K562 (cell line): ENCODE data around the gene GPR179. TPM values are rescaled to one million over a fixed set of nuclear protein-coding genes. Genes with fewer than 3 reads are reported as not detected.

ENCODE experiments used
- ATAC-seq: fragments of 200-7000 bp; cut with Tn5 transposase; 3 replicates; pipeline ENCODE4 v1.9.1; 2020; ENCODE audit warnings: moderate library complexity
- BruUV-seq: library from RNA; stranded (reverse); fragments of 400-500 nt; replicated peaks from 2 replicates; lab custom pipeline; 2021; lab: Mats Ljungman, UMichigan
- CTCF ChIA-PET: fragments of 300-600 bp; formaldehyde crosslinking; extraction: SDS; loops from one replicate; lab custom pipeline; 2021; ENCODE audit warnings: low intra/inter-chr PET ratio; lab: Yijun Ruan, JAX
- POLR2A ChIA-PET: fragments of 300-600, 350-650 bp; sonication (Branson Sonifier 250); formaldehyde crosslinking; extraction: SDS; loops from one replicate; lab custom pipeline; 2021; ENCODE audit warnings: antibody characterized with exemption, inconsistent platforms; lab: Yijun Ruan, JAX
- DNase-seq, 4 experiments: peaks; one replicate each; pipeline versions ENCODE4 v3.0.0 to v3.0.0-alpha.2; 2011 to 2018; ENCODE audit warnings: low spot score in 3 of 4, mixed read lengths in 3 of 4; ENCODE audit errors: extremely low read depth in 1 of 4
- FAIRE-seq: peaks from 2 replicates; lab custom pipeline; 2011; peaks lifted over from hg19 to GRCh38; lab: Jason Lieb, UNC
- H2AFZ ChIP-seq: 2 replicates; pipeline ENCODE4 v1.6.0; 2011; ENCODE audit warnings: low read depth, low read length, control low read depth, inconsistent platforms
- H3K27ac ChIP-seq: fragments of 200-600 bp; 3 replicates; pipeline ENCODE4 v1.8.0; 2011; ENCODE audit warnings: low read depth, mild to moderate bottlenecking, control low read depth, inconsistent platforms, low read length, moderate library complexity, mixed read lengths; ENCODE audit errors: extremely low read depth
- H3K27me3 ChIP-seq, 2 experiments: fragments of 300-600 bp in 1 of 2; 2 replicates in 1 of 2; 3 replicates in 1 of 2; pipeline versions ENCODE4 v1.6.0 to v1.8.0; 2011; ENCODE audit warnings: inconsistent platforms in 2 of 2, low read length in 2 of 2, mild to moderate bottlenecking in 1 of 2, mixed read lengths in 1 of 2, moderate library complexity in 1 of 2; ENCODE audit not compliant: control insufficient read depth in 2 of 2, insufficient read depth in 2 of 2
- H3K36me3 ChIP-seq: fragments of 300-600 bp; 3 replicates; pipeline ENCODE4 v1.8.0; 2011; ENCODE audit warnings: mild to moderate bottlenecking, low read length, inconsistent platforms; ENCODE audit not compliant: control insufficient read depth, insufficient read depth
- H3K4me1 ChIP-seq, 2 experiments: fragments of 200-600 bp in 1 of 2; replicated peaks in 1 of 2; 2 replicates in 1 of 2; 3 replicates in 1 of 2; pipeline versions ENCODE4 v1.5.1 to v1.8.0; 2011; ENCODE audit warnings: inconsistent platforms in 2 of 2, low read length in 2 of 2, mild to moderate bottlenecking in 1 of 2, mixed read lengths in 1 of 2, moderate library complexity in 1 of 2; ENCODE audit not compliant: control insufficient read depth in 2 of 2, insufficient read depth in 2 of 2
- H3K4me2 ChIP-seq: 2 replicates; pipeline ENCODE4 v1.6.1; 2011; ENCODE audit warnings: low read length, control low read depth, inconsistent platforms, mixed read lengths; ENCODE audit not compliant: insufficient read depth
- H3K4me3 ChIP-seq: fragments of 200-600 bp; sonication (generic), shearing (Covaris generic); 2 replicates; pipeline ENCODE4 v1.5.1; 2016; ENCODE audit warnings: control low read depth, inconsistent platforms
- H3K79me2 ChIP-seq: fragments of 200-600 bp; 3 replicates; pipeline ENCODE4 v1.8.0; 2011; ENCODE audit warnings: low read length, inconsistent platforms; ENCODE audit not compliant: control insufficient read depth, insufficient read depth
- H3K9ac ChIP-seq, 2 experiments: 2 replicates each; pipeline versions ENCODE4 v1.6.0 to v1.6.1; 2011; ENCODE audit warnings: low read depth in 2 of 2, low read length in 2 of 2, control low read depth in 1 of 2, inconsistent platforms in 1 of 2, mild to moderate bottlenecking in 1 of 2, mixed read lengths in 1 of 2; ENCODE audit not compliant: insufficient read depth in 1 of 2
- H3K9me1 ChIP-seq: one replicate; pipeline ENCODE4 v1.6.0; 2011; ENCODE audit warnings: inconsistent platforms, mild to moderate bottlenecking, low read length, moderate library complexity; ENCODE audit not compliant: control insufficient read depth, insufficient read depth
- H3K9me3 ChIP-seq: replicated peaks from 2 replicates; pipeline ENCODE4 v1.5.1; 2011; ENCODE audit warnings: low read depth, low read length, inconsistent platforms; ENCODE audit not compliant: control insufficient read depth, insufficient read depth
- H4K20me1 ChIP-seq: replicated peaks from 2 replicates; pipeline ENCODE4 v1.6.1; 2011; ENCODE audit warnings: low read length, inconsistent platforms, mixed read lengths; ENCODE audit not compliant: control insufficient read depth, insufficient read depth
- ELF2 ChIP-seq: fragments of 250-450 bp; sonication (Bioruptor Pico); IDR thresholded peaks from 2 replicates; pipeline ENCODE4 v1.5.0; 2021; ENCODE audit warnings: mild to moderate bottlenecking
- EZH2 ChIP-seq: IDR thresholded peaks from 2 replicates; pipeline ENCODE4 v1.6.1; 2012; ENCODE audit warnings: low read depth, mild to moderate bottlenecking, inconsistent platforms, low read length, borderline replicate concordance
- NBN ChIP-seq: fragments of 450-650 bp; IDR thresholded peaks from 2 replicates; pipeline ENCODE4 v1.6.1; 2016; ENCODE audit warnings: low read depth, mild to moderate bottlenecking
- NFIC ChIP-seq: fragments of 450-650 bp; IDR thresholded peaks from 2 replicates; pipeline ENCODE4 v1.6.1; 2017; ENCODE audit warnings: mild to moderate bottlenecking, inconsistent platforms
- NR1H2 ChIP-seq: sonication (generic); formaldehyde crosslinking; IDR thresholded peaks from 2 replicates; pipeline ENCODE4 v1.4.0; 2020; ENCODE audit warnings: mild to moderate bottlenecking, missing genetic modification reagents
- PCBP1 ChIP-seq: fragments of 200-400 bp; formaldehyde crosslinking; IDR thresholded peaks from 2 replicates; pipeline ENCODE4 v1.6.1; 2018; ENCODE audit warnings: mild to moderate bottlenecking, low read depth, low read length; ENCODE audit not compliant: poor library complexity, severe bottlenecking
- PTTG1 ChIP-seq: fragments of 450-650 bp; IDR thresholded peaks from 2 replicates; pipeline ENCODE4 v1.6.1; 2016; ENCODE audit warnings: low read depth, mild to moderate bottlenecking, missing genetic modification characterization, missing compliant biosample characterization
- PYGO2 ChIP-seq: fragments of 450-650 bp; IDR thresholded peaks from 2 replicates; pipeline ENCODE4 v1.6.1; 2016; ENCODE audit warnings: mild to moderate bottlenecking, missing genetic modification characterization, moderate library complexity, missing compliant biosample characterization
- SIN3A ChIP-seq, 2 experiments: fragments of 150-350 bp in 1 of 2; IDR thresholded peaks; 2 replicates each; pipeline ENCODE4 v1.6.1; 2011 to 2016; ENCODE audit warnings: borderline replicate concordance in 2 of 2, low read depth in 2 of 2, low read length in 2 of 2, mild to moderate bottlenecking in 2 of 2, moderate library complexity in 2 of 2; ENCODE audit not compliant: control insufficient read depth in 1 of 2
- SMARCC2 ChIP-seq: fragments of 450-650 bp; IDR thresholded peaks from 2 replicates; pipeline ENCODE4 v1.6.1; 2017; ENCODE audit warnings: antibody characterized with exemption, moderate library complexity, mild to moderate bottlenecking, low read depth
- SP2 ChIP-seq: IDR thresholded peaks from 2 replicates; pipeline ENCODE4 v1.6.1; 2011; ENCODE audit warnings: mild to moderate bottlenecking, low read depth, low read length, moderate library complexity; ENCODE audit not compliant: poor library complexity, severe bottlenecking; ENCODE audit errors: extremely low read depth
- STAG1 ChIP-seq: sonication (generic); formaldehyde crosslinking; IDR thresholded peaks from 2 replicates; pipeline ENCODE4 v1.5.0; 2020; ENCODE audit warnings: missing genetic modification reagents, borderline replicate concordance
- TCF3 ChIP-seq: sonication (generic); formaldehyde crosslinking; IDR thresholded peaks from 2 replicates; pipeline ENCODE4 v1.4.0; 2020; ENCODE audit warnings: mild to moderate bottlenecking, missing genetic modification reagents
- ZBTB7A ChIP-seq: IDR thresholded peaks from 2 replicates; pipeline ENCODE4 v1.6.1; 2011; ENCODE audit warnings: low read depth, mild to moderate bottlenecking, low read length, moderate library complexity, borderline replicate concordance; ENCODE audit not compliant: control insufficient read depth
- ZKSCAN3 ChIP-seq: fragments of 250-450 bp; sonication (Bioruptor Pico); IDR thresholded peaks from 2 replicates; pipeline ENCODE4 v1.4.0; 2020
- ZNF830 ChIP-seq: fragments of 250-450 bp; sonication (Bioruptor Pico); IDR thresholded peaks from 2 replicates; pipeline ENCODE4 v1.5.0; 2021; ENCODE audit warnings: mild to moderate bottlenecking
- WGBS: fragments of 100-300 bp; shearing (Covaris generic); methylation state at CpG from one replicate; pipeline ENCODE4 v1.1.6; 2016; ENCODE audit warnings: low coverage, mixed read lengths; ENCODE audit not compliant: insufficient coverage; ENCODE audit errors: missing lambda C conversion rate; 5-methylcytosine and 5-hydroxymethylcytosine counted together
- in situ Hi-C: fragments of 300-500 bp; cut with MboI; formaldehyde crosslinking; loops from 4 replicates; pipeline ENCODE4 v1.15.0; 2018; ENCODE audit warnings: inconsistent platforms, mixed read lengths
- intact Hi-C: fragments of 100-400 bp; cut with micrococcal nuclease; formaldehyde crosslinking; loops from 2 replicates; pipeline ENCODE4 v1.14.2; 2022
- polyA plus RNA-seq, 8 experiments: library from polyadenylated mRNA; depleted of rRNA in 4 of 8; stranded (reverse) in 5 of 8; unstranded in 3 of 8; fragments of >200 nt; fragmentation: Nextera tagmentation in 2 of 8; fragmentation: Illumina TruSeq in 1 of 8; extraction: Ambion mirVana in 2 of 8; extraction: Trizol in 1 of 8; gene quantifications; 2 replicates each; pipeline versions ENCODE4 v1.2.1 to v1.2.3, GENCODE V29; 2011 to 2014; ENCODE audit warnings: inconsistent platforms in 1 of 8, missing spikeins in 1 of 8
- total RNA-seq, 7 experiments: library from RNA; depleted of rRNA in 6 of 7; stranded (reverse); fragments of >200 nt in 6 of 7; fragmentation: Illumina TruSeq in 2 of 7; extraction: Trizol in 2 of 7; gene quantifications; 2 replicates each; pipeline versions ENCODE4 v1.2.1 to v1.2.3, GENCODE V29; 2011 to 2021; ENCODE audit warnings: low replicate concordance in 1 of 7
- TF ChIP-seq, protein P1 (sequence below): fragments of 450-650 bp; conservative IDR thresholded peaks from 2 replicates; pipeline ENCODE4 v1.6.1; 2016; ENCODE audit warnings: missing genetic modification characterization, low read depth, mild to moderate bottlenecking, control low read depth, missing compliant biosample characterization
- TF ChIP-seq, protein P2 (sequence below): sonication (generic); formaldehyde crosslinking; IDR thresholded peaks from 2 replicates; pipeline ENCODE4 v1.8.0; 2023; ENCODE audit warnings: mild to moderate bottlenecking, missing genetic modification reagents
- TF ChIP-seq, protein P3 (sequence below): fragments of 250-450 bp; sonication (Bioruptor Pico); IDR thresholded peaks from 2 replicates; pipeline ENCODE4 v1.6.1; 2021; ENCODE audit warnings: mild to moderate bottlenecking

GPR179 gene
- total and polyA plus RNA-seq, 9 of the 15 experiments (the other 6 are each of a cell fraction or from before 2014, with no cell fraction given), result not detected

DNA sequence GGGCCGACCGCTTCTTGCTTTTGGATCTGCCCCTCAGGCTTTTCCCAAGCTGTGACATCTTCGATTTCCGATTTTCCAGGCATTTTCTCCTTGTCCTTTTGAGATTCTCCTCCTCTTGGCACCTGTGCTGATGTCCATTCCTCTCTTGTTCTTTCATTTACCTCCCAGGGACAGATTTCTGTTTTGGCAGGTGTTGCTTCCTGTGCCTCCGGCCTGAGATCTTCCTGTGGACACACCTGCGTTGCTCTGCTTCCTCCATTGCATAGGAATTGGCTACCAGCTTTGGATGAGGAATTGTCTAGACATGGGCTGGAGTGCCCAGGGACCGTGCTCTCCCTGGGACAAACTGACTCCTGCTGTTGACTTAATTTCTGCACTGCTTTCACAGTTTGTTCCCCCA is 15.1 kb downstream of the GPR179 start:
- POLR2A ChIA-PET, result interaction anchor here (0.6 to 1.6 kb wide), 9 partner anchors 10 to 84 kb away, joined by 3 to 6 read pairs (median 3); no protein-coding TSS in a partner anchor
- H3K4me2 ChIP-seq, result no peak overlapping the region

More for the DNA sequence above, 15.1 kb downstream of the GPR179 start:
- H3K9me3 ChIP-seq, result no peaks in the 10 kb centered on the region
- no peak for FAIRE-seq
- 1% methylated on average over 7 of the region's 7 CpGs for WGBS
- H3K27ac ChIP-seq, result no peak overlapping the region
- H4K20me1 ChIP-seq, result 0 out of 2 replicates have a peak, but pooled peaks cover 9% of the 10 kb centered on the region
- peaks cover 52 to 65% of the 10 kb centered on the region in 2 experiments; a peak in 4 of 5 replicates for H3K27me3 ChIP-seq
- H3K4me3 ChIP-seq, result no peak overlapping the region
- intact Hi-C loops (no loop called here), in situ Hi-C loops (no loop called here)
- H3K36me3 ChIP-seq, result peaks cover 5% of the 10 kb centered on the region; the same call in 1 of the 3 replicates
- no peaks in the 10 kb centered on the region for H3K79me2 ChIP-seq
- peaks cover 7 to 10% of the 10 kb centered on the region in 2 experiments; a peak in 3 of 5 replicates for H3K4me1 ChIP-seq
- TF ChIP-seq ZNF830 (CRISPR knock-in tag), result no peak
- TF ChIP-seq, protein P1, sequence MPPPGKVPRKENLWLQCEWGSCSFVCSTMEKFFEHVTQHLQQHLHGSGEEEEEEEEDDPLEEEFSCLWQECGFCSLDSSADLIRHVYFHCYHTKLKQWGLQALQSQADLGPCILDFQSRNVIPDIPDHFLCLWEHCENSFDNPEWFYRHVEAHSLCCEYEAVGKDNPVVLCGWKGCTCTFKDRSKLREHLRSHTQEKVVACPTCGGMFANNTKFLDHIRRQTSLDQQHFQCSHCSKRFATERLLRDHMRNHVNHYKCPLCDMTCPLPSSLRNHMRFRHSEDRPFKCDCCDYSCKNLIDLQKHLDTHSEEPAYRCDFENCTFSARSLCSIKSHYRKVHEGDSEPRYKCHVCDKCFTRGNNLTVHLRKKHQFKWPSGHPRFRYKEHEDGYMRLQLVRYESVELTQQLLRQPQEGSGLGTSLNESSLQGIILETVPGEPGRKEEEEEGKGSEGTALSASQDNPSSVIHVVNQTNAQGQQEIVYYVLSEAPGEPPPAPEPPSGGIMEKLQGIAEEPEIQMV, result no peak
- no peak for TF ChIP-seq SP2
- TF ChIP-seq NR1H2 (CRISPR knock-in tag), result no peak
- no peak for TF ChIP-seq PCBP1
- no peak for TF ChIP-seq SMARCC2
- no peak for TF ChIP-seq ELF2
- TF ChIP-seq, protein P2, sequence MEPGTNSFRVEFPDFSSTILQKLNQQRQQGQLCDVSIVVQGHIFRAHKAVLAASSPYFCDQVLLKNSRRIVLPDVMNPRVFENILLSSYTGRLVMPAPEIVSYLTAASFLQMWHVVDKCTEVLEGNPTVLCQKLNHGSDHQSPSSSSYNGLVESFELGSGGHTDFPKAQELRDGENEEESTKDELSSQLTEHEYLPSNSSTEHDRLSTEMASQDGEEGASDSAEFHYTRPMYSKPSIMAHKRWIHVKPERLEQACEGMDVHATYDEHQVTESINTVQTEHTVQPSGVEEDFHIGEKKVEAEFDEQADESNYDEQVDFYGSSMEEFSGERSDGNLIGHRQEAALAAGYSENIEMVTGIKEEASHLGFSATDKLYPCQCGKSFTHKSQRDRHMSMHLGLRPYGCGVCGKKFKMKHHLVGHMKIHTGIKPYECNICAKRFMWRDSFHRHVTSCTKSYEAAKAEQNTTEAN (CRISPR knock-in tag), result no peak
- TF ChIP-seq TCF3 (CRISPR knock-in tag), result no peak
- no peak for TF ChIP-seq ZBTB7A
- TF ChIP-seq EZH2, result no peak
- TF ChIP-seq NBN, result no peak
- TF ChIP-seq, protein P3, sequence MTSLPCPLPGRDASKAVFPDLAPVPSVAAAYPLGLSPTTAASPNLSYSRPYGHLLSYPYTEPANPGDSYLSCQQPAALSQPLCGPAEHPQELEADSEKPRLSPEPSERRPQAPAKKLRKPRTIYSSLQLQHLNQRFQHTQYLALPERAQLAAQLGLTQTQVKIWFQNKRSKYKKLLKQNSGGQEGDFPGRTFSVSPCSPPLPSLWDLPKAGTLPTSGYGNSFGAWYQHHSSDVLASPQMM (CRISPR knock-in tag), result no peak
- TF ChIP-seq STAG1 (CRISPR knock-in tag), result no peak
- no peak for TF ChIP-seq ZKSCAN3
- no peak for TF ChIP-seq NFIC
- TF ChIP-seq SIN3A (IDR thresholded peaks at IDR 0.05; ENCODE audit: borderline replicate concordance in 2 of 2, control insufficient read depth in 1 of 2, low read depth in 2 of 2, low read length in 2 of 2), result no peak
- TF ChIP-seq PTTG1 (tag), result no peak
- TF ChIP-seq PYGO2 (tag), result no peak
- peaks cover 6% of the 10 kb centered on the region for H3K9me1 ChIP-seq
- BruUV-seq, result no TSS peak
- no peak overlapping the region for H2AFZ ChIP-seq
- no peak for ATAC-seq
- no peak for DNase-seq
- H3K9ac ChIP-seq, result no peak overlapping the region
- CTCF ChIA-PET, result no interaction called here
